Cardiac muscle cell (in vitro differentiated cells and primary cell): ENCODE data around the gene TST. TPM values are rescaled to one million over a fixed set of nuclear protein-coding genes. Genes with fewer than 3 reads are reported as not detected.

Source experiments
- DNase-seq, 2 donors: peaks; one replicate each; pipeline versions ENCODE4 v3.0.0 to v3.0.0-alpha.2; 2010 to 2017; ENCODE audit warnings: low read depth in 1 of 2, low spot score in 1 of 2
- H3K27ac ChIP-seq: fragments of 200-600 bp; sonication (generic); 2 replicates; pipeline ENCODE4 v1.5.1; 2016
- H3K27me3 ChIP-seq: fragments of 200-600 bp; sonication (generic); 2 replicates; pipeline ENCODE4 v1.6.0; 2016; ENCODE audit warnings: control low read depth
- H3K36me3 ChIP-seq: fragments of 200-600 bp; sonication (generic); 2 replicates; pipeline ENCODE4 v1.5.1; 2016; ENCODE audit warnings: control low read depth
- H3K4me1 ChIP-seq: fragments of 200-600 bp; sonication (generic); 2 replicates; pipeline ENCODE4 v1.8.1; 2017; ENCODE audit warnings: low read depth, mild to moderate bottlenecking, mixed run types
- H3K4me3 ChIP-seq: fragments of 200-600 bp; sonication (generic); 2 replicates; pipeline ENCODE4 v1.5.1; 2016; ENCODE audit warnings: mild to moderate bottlenecking
- H3K9me3 ChIP-seq: fragments of 200-600 bp; sonication (generic); 2 replicates; pipeline ENCODE4 v1.5.1; 2017; ENCODE audit warnings: low read depth, mild to moderate bottlenecking, control low read depth
- polyA plus RNA-seq: library from polyadenylated mRNA; unstranded; fragments of >200 nt; fragmentation: Nextera tagmentation; extraction: Ambion mirVana; gene quantifications from 2 replicates; pipeline ENCODE4 v1.2.1, GENCODE V29; 2016
- total RNA-seq: library from RNA; depleted of rRNA; stranded (reverse); fragments of >200 nt; gene quantifications from 2 replicates; pipeline ENCODE4 v1.2.3, GENCODE V29; 2016
- TF ChIP-seq, protein P1 (sequence below): IDR thresholded peaks from 2 replicates; pipeline ENCODE4 v1.5.1; 2012; ENCODE audit warnings: low read depth, mild to moderate bottlenecking, low read length

The TST gene
- total and polyA plus RNA-seq, 2 experiments from 2014 or later = 36.2 to 63.8 TPM

GRCh38 chr22:37064553-37064952 is 45.3 kb upstream of the TST start:
- TF ChIP-seq, protein P1, sequence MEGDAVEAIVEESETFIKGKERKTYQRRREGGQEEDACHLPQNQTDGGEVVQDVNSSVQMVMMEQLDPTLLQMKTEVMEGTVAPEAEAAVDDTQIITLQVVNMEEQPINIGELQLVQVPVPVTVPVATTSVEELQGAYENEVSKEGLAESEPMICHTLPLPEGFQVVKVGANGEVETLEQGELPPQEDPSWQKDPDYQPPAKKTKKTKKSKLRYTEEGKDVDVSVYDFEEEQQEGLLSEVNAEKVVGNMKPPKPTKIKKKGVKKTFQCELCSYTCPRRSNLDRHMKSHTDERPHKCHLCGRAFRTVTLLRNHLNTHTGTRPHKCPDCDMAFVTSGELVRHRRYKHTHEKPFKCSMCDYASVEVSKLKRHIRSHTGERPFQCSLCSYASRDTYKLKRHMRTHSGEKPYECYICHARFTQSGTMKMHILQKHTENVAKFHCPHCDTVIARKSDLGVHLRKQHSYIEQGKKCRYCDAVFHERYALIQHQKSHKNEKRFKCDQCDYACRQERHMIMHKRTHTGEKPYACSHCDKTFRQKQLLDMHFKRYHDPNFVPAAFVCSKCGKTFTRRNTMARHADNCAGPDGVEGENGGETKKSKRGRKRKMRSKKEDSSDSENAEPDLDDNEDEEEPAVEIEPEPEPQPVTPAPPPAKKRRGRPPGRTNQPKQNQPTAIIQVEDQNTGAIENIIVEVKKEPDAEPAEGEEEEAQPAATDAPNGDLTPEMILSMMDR = no peak
- no peak for DNase-seq

GRCh38 chr22:37063431-37064420 is 44.5 kb upstream of the TST start:
- Histone ChIP-seq H3K9me3 (no peaks in the 10 kb centered on the region), H3K27ac (no peak overlapping the region), H3K36me3 (no peaks in the 10 kb centered on the region), H3K4me3 (no peak overlapping the region), H3K27me3 (peaks cover 13% of the 10 kb centered on the region), H3K4me1 (no peaks in the 10 kb centered on the region)
- TF ChIP-seq, protein P1 = no peak
- DNase-seq = no peak

More at GRCh38 chr22:37064553-37064952, 45.3 kb upstream of the TST start:
- Histone ChIP-seq H3K27me3 (peaks cover 21% of the 10 kb centered on the region), H3K9me3 (no peaks in the 10 kb centered on the region), H3K27ac (no peak overlapping the region), H3K4me3 (no peak overlapping the region), H3K4me1 (no peaks in the 10 kb centered on the region), H3K36me3 (no peaks in the 10 kb centered on the region)

DNA sequence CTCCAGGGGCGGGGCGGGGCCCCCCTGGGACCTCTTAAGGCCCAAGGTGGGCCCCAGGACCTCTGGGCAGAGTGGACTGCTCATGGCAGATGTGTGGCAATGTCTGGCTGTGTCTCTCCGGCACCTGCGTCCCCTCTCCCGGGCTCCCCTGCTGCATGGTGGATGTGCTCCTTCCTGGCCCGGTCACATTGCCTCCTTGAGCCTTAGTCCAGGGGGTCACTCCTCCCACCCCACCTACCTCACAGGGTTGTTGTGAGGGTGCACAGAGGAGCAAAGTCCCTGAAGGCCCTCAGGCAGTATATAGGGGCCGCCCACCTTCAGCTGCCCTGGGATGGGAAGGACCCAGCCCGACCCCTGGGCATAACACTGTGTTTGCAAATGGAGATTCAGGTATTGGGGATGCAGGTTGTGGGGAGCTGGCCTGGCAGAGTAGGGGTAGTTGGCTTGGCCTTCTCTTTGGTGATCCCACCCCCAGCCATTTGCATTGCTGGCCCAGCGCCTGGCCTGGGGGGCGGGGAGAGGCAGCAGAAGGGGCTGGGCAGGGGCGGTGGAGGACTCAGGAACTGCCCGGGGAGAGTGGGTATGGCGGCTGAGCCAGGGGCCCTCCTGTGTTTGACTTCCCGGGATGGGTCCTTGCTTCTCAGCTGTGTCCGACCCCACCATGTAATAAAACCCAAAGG is 43.6 kb upstream of the TST start:
- H3K4me1 ChIP-seq = no peaks in the 10 kb centered on the region
- H3K36me3 ChIP-seq = no peaks in the 10 kb centered on the region
- H3K27me3 ChIP-seq = peaks cover 4% of the 10 kb centered on the region
- TF ChIP-seq, protein P1 = no peak
- no peak overlapping the region for H3K4me3 ChIP-seq
- H3K27ac ChIP-seq = no peak overlapping the region
- H3K9me3 ChIP-seq = no peaks in the 10 kb centered on the region
- DNase-seq = no peak

DNA sequence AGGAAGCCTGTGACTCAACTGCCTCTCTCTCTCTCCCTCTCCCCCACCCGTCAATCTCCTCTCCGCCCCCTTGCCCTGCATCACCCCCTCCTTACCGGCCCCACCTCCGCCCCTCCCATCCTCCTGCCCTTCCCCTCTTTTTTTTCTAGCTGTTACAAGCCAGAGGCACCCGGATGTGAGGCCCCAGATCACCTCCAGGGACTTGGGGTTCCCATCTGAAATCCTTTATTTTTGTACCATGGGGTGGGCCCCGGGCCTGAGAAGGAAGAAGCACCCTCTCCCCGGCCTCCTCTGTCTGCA is 43.1 kb upstream of the TST start:
- no peaks in the 10 kb centered on the region for H3K4me1 ChIP-seq
- H3K36me3 ChIP-seq = no peaks in the 10 kb centered on the region
- H3K4me3 ChIP-seq = no peak overlapping the region
- no peaks in the 10 kb centered on the region for H3K9me3 ChIP-seq
- TF ChIP-seq, protein P1 = no peak
- H3K27ac ChIP-seq = no peak overlapping the region
- no peaks in the 10 kb centered on the region for H3K27me3 ChIP-seq
- DNase-seq = no peak

DNA sequence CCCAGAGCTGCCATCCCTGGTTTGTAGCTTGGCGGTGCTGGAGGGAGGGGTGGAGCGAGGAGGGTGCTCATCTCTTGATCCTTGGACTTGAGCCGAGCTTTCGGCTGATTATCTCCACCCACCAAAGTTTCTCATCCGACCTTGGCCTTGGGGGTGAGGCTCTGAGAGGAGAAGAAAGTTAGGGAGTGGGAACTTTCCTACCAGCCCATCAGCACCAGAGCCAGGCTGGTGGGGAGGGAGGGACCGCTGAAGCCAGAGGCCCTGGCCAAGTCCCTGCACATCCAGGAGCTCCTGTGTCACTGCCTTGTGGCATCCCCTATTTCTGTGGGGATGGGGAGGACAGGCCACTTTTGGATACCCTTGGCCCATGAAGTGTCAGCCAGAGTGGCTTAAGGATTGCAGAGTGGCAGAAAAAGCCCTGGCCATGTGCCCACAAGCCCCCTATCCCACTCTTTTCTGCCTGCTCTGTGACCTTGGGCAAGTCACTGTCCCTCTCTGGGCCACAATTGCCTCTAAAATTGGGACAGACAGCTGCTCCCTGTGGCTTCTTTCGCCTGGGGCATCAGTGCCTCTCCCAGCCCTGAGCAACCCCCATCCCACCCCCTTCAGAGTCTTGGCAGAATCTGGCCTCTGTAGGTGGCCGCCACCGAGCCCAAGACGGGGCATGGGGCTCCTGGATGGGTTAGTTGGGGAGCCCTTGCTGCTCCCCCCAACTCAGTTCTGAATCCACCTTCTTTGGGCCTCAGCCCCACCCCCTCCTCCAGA is 42.5 kb upstream of the TST start:
- Histone ChIP-seq H3K9me3 (no peaks in the 10 kb centered on the region), H3K27me3 (no peaks in the 10 kb centered on the region), H3K4me3 (no peak overlapping the region), H3K27ac (no peak overlapping the region), H3K36me3 (no peaks in the 10 kb centered on the region), H3K4me1 (no peaks in the 10 kb centered on the region)
- no peak for DNase-seq
- TF ChIP-seq, protein P1 = no peak
